EH (cell line): ENCODE results near the gene ARTN.
A peak's percentile ranks its signal among the peaks of the same experiment; 100 is the strongest.

Experiments
- DNase-seq: peaks from one replicate; pipeline ENCODE4 v3.0.0-alpha.2; 2015; ENCODE audit warnings: low read depth

ARTN gene

DNA sequence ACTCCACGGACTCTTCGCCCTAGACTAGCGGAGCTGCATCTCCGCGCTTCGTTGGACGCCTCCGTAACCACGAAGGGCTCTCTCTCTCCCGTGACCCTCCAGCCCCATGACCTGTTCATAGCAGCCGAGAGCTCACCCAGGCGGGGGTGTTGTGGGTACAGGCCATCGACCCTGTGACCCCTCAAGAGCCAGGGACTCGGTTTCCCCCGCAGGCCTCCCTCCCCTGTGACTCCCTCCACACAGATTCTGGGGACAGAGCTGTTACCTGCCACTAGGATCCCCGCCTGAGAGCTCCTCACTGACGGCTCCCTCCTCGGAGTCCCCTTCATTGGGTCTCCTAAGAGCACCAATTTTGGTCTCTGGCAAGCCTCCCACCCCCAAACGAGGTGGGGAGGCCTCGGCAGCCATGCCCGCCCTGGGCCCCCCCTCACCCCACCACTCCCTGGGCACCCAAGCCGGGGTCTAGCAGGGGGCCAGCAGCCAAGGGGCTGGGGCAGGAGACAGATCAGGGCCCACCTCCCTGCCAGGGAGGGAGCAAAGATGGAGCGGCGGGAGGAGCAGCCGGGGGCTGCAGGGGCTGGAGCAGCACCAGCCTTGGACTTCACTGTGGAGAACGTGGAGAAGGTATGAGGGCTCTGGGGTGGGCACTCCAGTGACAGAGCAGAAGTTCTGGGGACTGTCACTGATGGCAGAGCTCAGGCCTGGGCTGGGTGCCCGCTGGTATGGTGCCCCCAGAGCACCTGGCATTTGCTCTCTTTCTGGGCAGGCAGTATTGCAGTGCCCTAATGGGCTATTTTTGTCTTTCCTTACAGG lies 13.7 kb downstream of the ARTN start:
- no peak for DNase-seq

DNA sequence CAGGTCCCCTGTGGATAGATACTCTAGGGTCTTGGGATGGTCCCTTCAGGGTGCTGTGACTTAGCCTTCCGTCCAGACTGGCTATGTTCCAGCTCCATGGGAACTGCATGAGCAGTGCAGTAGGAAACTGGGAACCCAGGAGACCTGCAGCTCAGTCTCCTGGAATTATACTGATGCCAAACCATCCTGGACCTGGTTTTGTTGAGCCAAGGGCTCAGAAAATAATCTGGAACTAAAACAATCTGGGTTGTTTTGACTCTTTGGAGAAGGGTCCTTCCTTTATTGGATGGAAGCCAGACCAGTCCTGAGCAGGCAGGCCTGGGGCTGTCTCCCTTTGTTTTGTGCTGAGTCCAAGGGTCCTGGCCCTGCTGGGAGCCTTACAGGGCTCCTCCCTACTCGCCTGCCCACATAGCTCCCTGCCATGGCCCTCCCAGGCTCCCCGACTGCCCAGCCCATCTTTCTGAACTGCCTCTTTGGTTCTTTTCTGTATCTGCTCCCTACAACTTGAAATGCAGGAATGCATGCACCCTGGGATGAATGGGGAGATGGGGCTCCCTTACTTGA lies 14.4 kb downstream of the ARTN start:
- peak; percentile 31 for DNase-seq

DNA sequence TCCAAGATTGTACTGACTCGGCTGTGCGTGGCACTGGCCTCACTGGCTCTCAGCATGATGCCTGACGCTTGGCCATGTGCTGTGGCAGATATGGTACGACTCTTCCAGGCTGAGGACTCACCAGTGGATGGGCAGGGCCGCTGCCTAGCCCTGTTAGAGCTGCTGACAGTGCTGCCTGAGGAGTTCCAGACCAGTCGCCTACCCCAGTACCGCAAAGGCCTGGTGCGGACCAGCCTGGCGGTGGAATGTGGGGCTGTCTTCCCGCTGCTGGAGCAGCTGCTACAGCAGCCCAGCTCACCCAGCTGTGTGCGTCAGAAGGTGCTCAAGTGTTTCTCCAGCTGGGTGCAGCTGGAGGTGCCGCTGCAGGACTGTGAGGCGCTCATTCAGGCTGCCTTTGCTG lies 16.1 kb downstream of the ARTN start:
- DNase-seq: no peak

DNA sequence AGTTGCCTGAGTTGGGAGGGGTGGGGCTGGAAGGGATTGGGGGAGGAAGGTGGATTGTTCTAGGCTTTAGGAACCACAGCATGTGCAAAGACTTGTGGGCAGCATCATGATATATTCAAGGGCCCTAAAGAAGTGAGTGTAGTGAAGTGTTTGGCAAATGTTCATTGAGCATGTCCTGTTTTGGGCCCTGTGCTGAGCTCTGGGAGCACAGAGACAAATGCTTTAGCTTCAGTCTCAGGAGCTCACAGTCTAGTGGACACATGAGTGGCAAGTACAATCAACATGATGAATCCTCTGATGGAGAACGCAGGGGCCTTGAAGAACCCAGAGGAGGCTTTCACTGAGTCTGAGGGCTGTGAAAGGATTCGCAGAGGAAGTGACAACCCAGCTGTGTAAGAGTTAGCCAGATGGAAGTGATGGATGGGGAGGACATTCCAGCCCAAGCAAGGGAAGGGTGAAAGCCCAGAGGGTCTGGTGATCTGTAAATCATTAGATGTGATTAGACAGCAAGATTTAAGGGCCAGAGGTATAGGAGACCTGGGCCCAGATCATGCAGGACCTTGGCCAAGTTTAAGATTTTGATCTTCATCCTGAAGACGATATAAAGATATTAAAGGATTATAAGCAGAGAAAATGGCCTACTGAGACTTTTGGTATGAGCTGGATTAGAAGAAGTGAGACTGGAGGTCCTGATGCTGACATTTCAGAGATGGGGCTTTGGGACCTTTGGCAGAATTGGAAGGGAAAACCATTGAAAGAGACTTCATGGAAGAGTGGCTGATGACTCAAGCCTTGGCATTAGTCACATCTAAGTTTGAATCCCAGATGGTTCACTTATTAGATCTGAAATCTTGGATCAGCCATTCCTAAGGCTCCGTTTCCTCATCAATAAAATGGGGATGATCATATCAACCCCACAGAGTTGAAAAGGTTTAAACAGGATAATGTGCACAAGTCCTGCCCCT lies 17.7 kb downstream of the ARTN start:
- DNase-seq: no peak

DNA sequence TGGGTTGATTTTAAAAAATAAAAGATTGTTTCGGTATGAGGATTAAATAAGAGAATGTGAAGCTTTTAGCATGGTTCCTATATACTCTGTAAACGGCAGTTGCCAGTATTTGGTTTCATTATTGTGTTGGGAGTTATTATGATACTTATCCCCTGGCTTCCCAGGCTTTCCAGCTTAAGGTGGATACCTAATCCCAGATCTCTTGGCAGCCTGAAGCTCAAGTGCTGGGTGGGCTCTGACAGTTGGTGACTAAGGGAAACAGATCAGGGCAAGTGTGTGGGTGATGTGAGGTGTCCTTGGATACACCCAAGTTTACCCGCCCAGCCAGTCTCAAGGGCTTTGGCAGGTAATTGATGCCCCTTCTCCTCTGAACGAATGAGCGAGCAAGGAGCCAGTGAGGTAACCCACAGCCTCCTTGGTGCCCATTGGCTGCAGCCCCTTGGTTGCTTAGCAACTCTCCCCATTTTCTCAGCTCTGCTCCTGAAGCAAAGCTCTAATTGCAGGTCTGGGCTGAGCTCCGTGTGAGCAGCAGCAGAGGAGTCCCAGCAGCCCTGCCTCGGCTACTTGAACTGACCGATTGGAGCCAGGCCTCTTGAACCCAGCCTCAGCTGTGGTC lies 19.2 kb downstream of the ARTN start:
- DNase-seq: no peak

DNA sequence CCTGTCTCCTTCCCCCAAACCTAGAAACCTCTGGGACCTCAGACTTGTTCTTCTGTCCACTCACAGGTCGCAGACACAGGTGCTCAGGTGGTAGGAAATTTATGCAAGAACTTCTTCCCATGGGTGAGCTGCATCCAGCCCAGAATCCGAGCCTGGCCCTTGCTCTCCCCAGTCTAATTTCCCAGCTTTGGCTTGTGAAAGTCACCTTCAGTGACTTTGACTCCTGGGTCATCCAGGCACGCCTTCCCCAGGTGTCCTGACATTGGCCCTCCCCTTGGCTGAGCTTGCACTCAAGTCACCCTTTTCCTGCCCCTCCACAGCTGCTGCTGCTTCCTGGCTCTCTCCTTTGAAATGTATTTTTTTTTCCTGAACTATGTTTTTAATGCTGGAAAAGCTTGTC lies 19.8 kb downstream of the ARTN start:
- DNase-seq: no peak

DNA sequence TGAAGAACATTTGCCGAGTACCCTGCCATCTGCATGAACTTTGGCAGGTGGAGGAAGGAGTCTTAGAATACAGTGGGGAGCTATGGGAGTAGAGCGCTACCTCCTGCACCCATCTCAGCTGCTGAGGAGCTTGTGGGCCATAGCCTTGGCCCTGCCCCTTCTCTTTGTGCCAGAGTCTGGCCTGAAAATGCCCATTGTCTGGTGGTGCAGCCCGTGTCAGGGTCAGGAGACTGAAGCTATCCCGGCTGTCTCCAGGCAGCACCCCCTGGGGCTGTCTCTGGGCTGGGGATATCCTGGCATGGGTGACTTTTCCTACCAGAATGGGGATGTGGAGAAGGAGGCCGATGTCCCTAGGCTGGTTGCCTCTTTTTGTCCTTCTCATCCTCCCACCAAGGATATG lies 20.4 kb downstream of the ARTN start:
- no peak for DNase-seq

DNA sequence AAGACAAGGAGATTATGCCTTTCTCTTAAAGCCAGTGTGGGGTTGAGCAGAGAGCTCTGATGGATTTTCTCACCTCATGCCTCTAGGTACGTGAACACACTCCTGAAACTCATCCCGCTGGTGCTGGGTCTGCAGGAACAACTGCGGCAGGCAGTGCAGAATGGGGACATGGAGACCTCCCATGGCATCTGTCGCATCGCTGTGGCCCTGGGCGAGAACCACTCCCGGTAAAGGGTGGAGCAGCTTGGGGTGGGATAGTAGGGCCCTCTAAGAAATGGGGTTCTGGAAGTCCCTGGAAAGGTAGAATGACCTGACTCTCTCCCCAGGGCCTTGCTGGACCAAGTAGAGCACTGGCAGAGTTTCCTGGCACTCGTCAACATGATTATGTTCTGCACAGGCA lies 22.6 kb downstream of the ARTN start:
- DNase-seq: no peak

DNA sequence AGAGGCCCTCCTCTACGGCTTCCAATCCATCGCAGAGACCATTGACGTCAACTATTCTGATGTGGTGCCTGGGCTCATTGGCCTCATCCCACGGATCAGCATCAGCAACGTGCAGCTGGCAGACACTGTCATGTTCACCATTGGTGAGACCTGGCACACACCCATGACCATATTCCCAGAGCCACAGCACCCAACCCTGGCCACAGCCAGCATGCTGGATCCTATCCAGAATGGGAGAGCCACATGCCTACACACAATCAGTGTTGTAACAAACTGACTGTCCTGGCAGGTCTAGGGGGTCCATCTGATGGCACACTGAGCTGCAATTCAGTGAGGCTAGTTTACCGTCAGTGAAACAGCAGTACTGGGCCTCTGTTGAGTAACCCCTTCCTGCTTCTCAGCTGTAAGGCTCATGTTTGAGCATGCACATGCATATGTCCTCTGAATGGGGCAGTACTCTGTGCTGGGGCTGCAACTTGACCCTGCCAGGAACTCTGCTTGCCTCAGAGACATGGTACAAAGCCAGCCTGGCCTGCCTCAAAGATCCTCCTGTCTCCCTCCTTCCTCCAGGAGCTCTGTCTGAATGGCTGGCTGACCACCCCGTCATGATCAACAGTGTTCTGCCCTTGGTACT lies 23.9 kb downstream of the ARTN start:
- DNase-seq: no peak

DNA sequence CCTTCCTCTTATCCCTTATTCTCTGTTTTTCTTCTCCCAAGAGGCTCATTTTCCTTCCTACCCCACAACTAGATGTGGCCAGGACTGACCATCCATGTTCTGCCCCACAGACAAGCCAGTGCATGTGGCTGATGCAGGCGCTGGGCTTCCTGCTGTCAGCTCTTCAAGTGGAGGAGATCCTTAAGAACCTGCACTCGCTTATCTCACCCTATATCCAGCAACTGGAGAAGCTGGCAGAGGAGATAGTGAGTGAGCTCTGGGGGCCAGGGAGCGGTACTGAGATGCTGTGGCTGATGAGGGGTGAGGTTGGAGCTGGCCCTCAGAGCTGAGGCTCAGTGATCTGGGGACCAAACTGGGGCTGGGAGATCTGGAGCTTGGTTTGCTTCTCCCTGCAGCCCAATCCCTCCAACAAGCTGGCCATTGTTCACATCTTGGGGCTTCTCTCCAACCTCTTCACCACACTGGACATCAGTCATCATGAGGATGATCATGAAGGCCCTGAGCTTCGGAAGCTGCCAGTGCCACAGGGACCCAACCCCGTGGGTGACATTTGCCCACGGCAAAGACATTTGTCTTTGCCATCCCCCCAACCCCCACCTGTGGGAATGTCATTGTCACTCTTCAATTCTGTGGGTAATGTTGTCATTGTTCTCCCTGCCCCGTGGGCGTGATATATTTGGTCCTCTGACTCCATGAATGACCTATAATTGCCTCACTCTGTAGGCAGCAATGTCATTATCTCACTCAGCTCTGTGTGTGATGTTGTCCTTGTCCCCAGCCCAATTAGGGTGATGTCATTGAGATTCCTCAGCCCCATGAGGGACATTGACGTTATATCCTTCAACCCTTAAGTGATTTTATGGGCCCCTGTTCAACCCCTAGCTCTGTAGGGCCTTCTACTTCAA lies 25.0 kb downstream of the ARTN start:
- no peak for DNase-seq

DNA sequence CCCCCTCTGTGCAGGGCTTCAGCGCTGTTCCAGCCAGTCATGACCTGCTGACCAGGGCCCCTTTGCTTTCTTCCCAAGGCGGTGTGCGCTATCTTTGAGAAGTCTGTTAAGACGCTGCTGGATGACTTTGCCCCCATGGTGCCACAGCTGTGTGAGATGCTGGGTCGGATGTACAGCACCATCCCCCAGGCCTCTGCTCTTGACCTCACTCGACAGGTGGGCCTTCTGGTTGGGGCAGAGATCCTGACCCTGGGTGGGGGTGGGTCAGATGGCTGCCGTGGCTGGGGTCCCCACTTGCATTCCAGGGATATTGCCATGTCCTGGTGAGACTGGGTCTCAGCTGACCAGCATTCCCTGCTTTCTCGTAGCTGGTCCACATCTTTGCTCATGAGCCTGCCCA lies 27.2 kb downstream of the ARTN start:
- DNase-seq: no peak

DNA sequence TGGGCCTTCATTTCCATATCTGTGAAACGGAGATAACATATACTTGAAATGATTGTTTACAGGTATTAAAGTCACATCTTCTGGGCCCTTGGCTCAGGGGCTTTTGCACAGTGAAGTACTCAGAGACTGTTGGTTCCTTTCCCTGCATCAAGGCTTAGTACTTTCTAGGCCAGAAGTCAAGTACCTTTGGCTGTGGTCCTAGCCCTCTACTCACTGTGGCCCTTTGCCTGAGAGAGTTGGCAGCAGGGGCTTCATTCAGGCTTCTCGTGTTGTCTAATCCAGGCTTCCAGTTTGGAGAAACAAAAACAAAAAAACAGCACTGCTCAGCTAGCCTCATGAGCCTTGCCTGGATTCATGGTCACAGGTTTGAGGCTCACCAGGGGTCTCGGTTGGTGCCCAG lies 28.1 kb downstream of the ARTN start:
- no peak for DNase-seq

DNA sequence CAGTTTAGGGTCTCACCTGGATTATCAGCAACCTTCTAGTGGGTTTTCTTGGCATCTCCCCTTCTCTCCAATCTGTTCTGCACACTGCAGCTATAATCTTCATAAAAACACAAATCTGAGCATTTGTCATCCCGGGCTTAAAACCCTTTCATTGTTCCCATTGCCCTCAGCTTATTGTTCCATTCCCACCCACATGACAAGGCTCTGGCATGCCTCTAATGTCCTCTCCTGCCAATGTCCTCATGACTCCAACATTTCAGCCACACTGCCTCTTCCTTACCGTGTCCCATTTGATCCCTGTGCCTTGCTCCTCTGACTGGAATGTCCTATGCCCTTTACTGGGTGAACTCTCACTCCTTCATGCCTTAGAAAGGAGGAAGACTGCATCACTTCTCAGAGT lies 28.7 kb downstream of the ARTN start:
- DNase-seq: no peak

DNA sequence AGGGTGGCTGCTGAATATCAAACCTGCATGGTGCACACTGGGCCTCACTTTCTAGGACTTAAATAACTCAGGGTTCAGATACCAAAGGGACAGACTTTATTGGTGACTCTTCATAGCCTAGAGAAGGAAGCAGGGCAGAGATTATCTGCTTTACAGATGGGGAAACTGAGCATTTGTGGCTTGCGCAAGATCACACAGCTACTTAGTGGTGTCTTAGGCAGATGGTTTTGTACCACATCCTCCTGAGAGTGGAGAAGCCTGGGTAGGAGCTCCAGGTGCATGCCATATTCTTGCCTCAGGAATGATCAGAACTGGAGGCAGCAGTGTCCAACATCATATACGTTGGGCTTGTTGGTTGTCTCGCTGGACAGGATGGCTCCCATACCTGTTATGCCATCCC lies 29.4 kb downstream of the ARTN start:
- no peak for DNase-seq

DNA sequence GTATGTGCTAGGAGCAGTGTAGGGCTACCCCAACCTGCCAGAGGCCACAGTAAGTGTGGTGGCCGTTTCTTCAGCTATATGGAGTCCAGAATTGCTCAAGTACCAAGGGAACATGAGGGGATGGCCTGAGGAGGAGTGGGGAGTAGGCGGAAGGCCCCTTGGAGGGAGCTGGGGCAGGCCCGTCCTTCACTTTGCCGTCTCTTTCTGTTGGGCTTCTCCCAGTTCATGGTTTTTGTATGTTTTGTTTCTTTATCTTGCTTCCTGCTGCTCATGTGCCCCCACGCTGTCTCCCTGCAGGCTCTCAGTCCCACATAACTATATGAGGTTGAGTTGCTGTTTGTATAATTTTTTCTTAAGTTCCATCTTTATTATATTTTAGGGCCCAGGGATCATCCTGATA lies 30.3 kb downstream of the ARTN start:
- DNase-seq: no peak

DNA sequence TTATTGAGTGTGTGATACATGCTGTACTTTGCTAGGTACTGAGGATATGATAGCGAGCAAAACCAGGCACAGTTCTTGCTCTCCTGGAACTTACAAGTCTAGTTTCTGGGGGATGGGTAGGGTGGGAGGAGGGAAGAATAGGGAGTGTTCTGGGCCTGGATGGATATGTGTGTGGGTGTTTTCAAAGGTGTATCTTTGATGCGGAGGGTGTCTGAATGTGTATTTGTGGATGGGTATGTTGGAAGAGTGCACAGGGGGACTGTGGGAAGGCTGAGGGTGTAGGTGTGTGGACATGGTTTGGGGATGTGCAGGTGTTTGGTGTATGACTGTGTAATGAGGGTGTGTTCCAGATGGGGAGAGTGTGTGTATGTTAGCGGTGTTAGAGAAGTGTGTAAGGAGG lies 31.7 kb downstream of the ARTN start:
- no peak for DNase-seq

DNA sequence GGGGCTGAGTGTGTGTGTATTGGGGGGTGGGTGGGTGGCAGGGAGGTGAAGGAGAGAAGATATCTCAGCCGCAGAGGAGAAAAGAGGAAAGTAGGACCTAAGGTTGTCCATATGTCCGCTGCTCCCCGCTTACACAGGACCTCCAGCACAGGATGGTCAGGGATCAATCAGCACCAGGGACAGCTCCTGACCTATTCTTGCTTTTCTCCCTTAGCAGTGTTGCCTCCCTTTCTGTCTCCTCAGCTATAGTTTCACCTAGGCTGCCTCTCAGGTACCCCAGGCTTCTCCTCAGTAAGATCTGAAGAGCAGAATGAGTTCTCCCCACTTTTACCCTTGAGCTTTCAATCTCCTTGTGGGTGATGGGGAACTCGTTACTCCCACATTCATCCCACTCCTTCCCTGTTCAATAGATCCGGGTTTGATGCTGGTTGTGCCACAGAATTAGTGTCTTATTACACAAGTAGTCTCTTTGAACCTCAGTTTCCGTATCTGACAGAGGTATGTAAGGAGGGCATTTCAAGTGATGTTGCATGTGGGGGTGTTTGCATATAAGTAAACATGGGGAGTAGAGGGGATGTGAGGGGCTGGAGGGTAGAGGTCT lies 34.8 kb downstream of the ARTN start:
- peak; percentile 52 for DNase-seq

DNA sequence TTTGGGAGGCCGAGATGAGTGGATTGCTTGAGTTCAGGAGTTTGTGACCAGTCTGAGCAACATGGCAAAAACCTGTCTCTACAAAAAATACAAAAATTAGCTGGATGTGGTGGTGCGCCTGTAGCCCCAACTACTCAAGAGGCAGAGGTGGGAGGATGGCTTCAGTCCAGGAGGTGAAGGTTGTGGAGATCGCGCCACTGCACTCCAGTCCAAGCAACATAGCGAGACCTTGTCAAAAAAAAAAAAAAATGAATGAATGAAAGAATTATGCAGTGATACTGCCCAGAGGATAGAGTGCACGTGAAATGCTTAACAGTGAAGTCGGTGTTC lies 35.8 kb downstream of the ARTN start:
- no peak for DNase-seq

DNA sequence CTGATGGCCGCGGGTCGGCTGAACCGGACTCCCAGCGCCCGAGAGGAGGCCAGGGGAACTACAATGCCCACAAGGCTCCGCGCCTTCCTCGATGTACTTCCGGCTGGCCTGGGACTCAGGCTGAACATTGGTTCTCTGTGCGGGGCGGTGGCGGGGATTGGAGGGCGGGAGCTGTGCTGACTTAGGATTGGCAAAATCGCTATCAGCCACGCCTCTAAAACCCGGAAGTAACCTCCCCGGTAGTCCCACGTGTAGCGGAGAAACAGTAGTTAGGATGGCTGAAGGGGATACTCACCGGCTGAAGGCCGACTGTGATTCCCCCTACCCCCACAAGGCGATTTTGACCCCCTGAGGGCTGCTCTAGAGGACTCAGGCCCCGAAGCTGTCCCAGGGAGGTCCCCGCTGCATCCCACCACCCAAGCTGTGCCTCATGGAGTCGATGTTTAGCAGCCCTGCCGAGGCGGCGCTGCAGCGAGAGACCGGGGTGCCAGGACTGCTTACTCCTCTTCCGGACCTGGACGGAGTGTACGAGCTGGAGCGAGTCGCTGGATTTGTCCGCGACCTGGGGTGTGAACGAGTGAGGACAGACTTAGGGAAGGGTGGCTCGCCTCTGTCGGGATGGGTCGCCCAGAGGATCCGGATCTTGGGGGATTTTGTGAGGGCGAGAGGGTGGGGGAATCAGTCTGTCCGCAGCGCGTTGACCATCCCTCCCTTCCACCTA lies 36.3 kb downstream of the ARTN start, which contains the start of gene DPH2:
TSS of gene DPH2 (plus strand) at position 265 of the 721 bp plus-strand sequence. CDS start at position 431, 166 bp downstream.
- peak; percentile 98 for DNase-seq

DNA sequence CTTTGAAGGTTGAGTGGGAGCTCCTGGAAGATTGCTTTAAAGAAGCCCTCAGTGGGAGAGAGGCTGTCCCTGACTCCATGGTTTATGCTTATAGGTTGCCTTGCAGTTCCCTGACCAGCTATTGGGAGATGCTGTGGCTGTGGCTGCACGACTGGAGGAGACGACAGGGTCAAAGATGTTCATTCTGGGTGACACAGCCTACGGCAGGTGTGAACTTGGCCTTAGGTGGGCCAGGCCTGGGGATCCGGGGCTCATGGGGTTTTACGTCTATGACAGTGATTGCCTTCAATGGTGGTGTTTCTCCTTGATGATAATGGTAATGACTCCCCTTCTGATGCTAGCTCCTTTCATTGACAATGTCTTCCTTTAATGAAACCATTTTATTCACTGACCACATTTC lies 36.9 kb downstream of the ARTN start:
- no peak for DNase-seq
